NCI-H1930 (cell line): ENCODE measurements around the gene SHC4.
"Not testable (repeated sequence)": the region's sequence is repeated elsewhere in the genome, so short reads cannot be mapped to it uniquely, and the experiment has no call there.

Source experiments
- DNase-seq, 2 experiments: peaks; one replicate each; lab custom pipeline; 2025; lab: John Stamatoyannopoulos, UW

SHC4 gene

GRCh38 chr15:48796930-48797329 lies 166.8 kb downstream of the SHC4 start:
- no peak for DNase-seq

DNA sequence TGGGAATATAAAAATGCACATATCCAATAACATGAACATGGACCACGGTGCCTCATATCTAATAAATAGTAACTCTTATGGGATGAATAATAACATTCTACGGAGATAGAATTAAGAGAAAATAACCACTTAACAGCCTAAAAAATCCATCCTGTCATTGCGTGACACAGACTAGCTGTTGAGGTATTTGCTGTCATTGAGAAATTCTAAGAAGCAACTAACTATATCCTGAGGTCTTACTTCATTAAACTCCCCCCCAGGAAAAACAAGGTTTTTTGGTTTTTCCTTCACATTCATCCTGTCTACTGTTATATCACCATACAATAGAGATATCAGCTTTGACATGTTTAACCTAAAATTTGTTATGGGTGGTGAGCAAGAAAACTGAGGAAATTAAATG lies 167.2 kb downstream of the SHC4 start:
- DNase-seq: no peak

- DNase-seq: no peak
These were observed 167.8 kb downstream of the SHC4 start for GRCh38 chr15:48795901-48796300.

GRCh38 chr15:48794697-48795134 lies 169.0 kb downstream of the SHC4 start:
- no peak for DNase-seq

GRCh38 chr15:48792408-48792807 lies 171.3 kb downstream of the SHC4 start:
- no peak for DNase-seq

DNA sequence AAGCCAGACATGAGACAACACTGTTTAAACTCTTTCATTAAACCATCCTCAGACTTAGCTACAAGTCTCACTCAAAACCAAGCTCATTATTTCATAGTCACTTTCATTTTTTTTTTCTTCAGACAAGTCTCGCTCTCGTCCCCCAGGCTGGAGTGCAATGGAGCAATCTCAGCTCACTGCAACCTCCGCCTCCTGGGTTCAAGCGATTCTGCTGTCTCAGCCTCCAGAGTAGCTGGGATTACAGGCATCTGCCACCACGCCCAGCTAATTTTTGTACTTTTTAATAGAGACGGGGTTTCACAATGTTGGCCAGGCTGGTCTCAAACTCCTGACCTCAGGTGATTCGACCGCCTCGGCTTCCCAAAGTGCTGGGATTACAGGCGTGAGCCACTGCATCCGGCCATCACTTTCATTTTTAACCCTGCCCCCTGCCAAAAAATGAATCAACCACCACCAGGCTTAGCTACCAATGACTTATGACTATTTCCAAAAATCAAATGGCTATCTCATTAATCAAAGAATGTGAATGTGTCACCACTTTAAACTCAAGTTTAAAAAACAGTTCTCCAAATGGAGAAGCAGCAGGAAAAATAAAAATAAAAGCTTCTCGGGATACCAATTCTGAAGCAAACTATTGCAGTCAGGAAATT lies 173.1 kb downstream of the SHC4 start:
- not testable (repeated sequence) for DNase-seq

- DNase-seq: no peak
These were observed 178.0 kb downstream of the SHC4 start for GRCh38 chr15:48785712-48786111.

- no peak for DNase-seq
These were observed 178.5 kb downstream of the SHC4 start for GRCh38 chr15:48785195-48785594.

- DNase-seq: no peak
These were observed 179.0 kb downstream of the SHC4 start for GRCh38 chr15:48784756-48785155.

DNA sequence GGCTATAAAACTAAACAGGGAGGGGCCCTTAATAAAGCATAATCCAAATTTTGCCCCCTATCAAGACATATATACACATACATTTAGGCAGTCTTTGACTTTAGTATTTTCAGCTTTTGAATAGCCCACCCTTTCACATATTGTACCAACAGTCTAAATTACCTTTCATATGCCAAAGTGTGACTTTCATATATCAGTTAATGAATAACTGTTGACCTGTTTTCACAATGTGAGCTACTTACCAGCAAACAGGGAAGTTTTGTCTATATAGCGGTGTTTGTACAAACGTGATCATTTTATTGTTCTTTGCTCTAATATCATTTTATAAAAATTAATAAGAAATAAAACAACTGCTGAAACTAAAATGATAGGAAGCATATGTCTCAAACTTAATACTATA lies 180.8 kb downstream of the SHC4 start:
- no peak for DNase-seq

DNA sequence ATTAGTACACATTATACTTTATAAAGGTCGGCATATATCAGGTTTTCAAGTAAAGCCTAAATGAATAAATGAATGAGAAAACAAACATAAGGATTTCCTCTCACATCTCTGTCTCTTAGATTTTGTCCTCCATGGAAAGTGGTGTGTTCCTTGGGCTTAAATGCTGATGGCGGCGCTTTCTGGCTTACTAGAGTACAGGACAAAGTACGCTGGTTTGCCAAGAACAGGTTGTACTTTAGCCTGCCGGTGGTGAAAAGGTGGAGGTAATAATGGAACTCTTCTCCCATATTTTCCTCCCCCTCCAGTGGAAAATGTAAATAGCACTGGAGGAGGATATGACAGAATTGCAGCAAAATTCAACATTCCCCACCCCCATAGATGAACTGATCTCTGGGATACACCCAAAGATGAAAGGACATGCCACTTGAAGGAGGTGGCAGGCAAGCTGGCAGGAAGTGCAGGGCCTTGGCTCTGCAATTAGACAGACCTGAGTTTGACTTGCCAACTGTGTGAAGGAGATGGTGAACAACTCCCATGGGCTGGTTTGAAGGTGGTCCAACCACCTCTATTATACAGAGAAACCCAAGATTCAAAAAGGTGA lies 182.1 kb downstream of the SHC4 start:
- no peak for DNase-seq

DNA sequence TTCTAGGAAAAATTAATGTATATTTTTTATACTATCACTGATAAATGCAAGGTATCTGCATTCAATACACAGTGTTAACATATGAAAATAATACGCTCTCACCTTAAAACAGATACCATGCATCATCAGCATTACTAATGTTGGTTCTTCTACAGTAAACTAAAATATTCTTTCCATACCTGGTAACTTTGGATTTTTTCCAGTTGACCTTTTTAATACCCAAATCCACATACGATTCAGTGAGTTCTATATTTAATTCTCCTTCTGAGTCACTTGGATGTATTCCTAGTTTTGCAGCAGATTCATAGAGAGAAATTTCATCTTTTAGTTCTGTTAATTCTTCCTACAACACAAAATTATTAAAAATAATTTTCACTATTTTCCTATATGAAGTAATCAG lies 182.7 kb downstream of the SHC4 start:
- DNase-seq: no peak

- no peak for DNase-seq
These were observed 185.4 kb downstream of the SHC4 start for GRCh38 chr15:48778331-48778730.

DNA sequence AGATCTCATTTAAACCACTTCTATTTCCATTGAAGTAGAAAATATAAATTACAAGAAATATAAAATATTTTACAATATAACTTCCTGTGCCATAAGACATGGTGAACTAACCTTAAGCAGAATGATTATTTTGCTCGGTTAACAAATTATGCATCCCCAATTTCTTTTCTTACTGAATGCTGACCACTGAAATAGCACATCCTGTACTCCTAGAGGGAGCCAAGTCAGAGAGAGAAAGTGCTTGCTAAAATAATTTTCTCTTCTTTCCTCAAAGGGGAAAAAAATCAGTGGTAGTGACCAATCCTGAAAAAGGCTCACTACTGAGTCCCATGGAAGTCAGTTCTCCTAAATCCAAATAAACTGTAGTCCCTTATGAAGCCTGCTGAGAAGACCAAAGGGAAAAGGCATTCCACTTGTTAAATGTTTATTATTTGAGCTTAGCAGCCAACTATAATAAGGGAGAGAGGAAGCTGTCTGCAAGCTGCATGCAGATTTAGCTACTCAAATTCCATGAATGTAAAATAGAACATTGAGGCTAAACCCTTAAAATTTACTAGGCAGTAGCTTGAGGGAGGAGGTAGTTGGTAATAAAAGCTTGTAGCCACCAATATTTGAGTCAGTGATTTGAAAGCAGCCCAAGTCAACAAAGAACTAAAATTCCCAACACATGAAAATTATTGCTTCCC lies 185.9 kb downstream of the SHC4 start:
- DNase-seq: no peak

- DNase-seq: no peak
These were observed 188.2 kb downstream of the SHC4 start for GRCh38 chr15:48775546-48775945.

DNA sequence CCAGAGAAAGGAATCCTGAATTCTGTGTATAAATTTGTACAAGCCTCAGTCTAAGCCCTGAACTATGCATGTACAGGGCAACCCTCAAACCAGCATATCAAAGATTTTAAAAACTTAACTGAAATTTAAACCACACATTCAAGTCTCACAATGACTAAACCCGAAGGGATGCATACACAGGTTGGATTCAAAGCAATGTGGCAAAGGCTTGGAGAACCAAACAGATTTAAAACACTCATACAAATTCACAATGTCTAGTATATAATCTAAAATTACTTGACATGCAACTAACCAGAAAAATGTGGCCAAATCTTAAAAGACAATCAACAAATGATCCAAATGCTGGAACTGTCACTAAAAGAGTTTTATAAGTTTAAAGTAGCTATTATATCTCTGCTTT lies 189.2 kb downstream of the SHC4 start:
- DNase-seq: no peak
